Measurements from ENCODE around the gene IMPA2.

GRCh38 chr18:12001421-12001820, 20.1 kb downstream of the IMPA2 start:
- TF ChIP-seq CTCF (optimal IDR thresholded peaks at IDR 0.05 in 1 of 3, IDR thresholded peaks at IDR 0.05 in 1 of 3, conservative IDR thresholded peaks at IDR 0.05 in 1 of 3; ENCODE audit: extremely low read depth in 1 of 3, insufficient read depth in 2 of 3, low read length in 3 of 3) (no peak), EZH2 (IDR thresholded peaks at IDR 0.05; ENCODE audit: low read length) (no peak)

All from keratinocyte (primary cell).